Endometrial microvascular endothelial cells (primary cell): ENCODE measurements around the gene SMYD3. TPM values are rescaled to one million over a fixed set of nuclear protein-coding genes. Genes with fewer than 3 reads are reported as not detected.

Experiments
- in situ Hi-C: cut with HindIII; loops from 2 replicates; pipeline ENCODE4 v1.10.0; 2017; ENCODE audit warnings: low sequenced_read_pairs, low pct_unique_long_range_greater_than_20kb; ENCODE audit errors: inconsistent ontology term
- total RNA-seq: library from RNA; depleted of rRNA; stranded (reverse); fragments of >200 nt; gene quantifications from one replicate; pipeline ENCODE4 v1.2.3, GENCODE V29; 2015; ENCODE audit errors: inconsistent ontology term

The SMYD3 gene
- total RNA-seq, 1 donor from 2014 or later, result 16.6 TPM

DNA sequence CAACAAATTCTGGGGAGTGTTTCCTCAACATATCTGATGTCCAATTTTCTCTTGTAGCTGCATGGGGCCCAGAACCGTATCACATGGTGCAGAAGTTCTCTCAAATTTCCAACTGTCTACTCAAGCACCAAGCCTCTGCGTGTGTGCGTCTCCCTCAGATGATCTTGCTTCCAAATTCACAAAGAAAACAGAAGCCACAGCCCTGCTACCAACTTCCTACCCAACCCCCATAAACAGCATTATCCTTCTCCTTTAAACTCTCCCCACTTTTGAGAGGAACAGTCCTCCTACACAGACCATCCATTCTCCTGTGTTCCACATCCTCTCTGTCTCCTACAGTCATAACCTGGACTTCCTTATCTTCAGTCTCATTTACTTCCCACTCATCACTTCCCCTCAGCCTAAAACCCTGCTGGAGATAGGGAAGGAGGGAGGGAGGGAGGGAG, 354.1 kb downstream of the SMYD3 start:
- in situ Hi-C loops, result no loop called here

DNA sequence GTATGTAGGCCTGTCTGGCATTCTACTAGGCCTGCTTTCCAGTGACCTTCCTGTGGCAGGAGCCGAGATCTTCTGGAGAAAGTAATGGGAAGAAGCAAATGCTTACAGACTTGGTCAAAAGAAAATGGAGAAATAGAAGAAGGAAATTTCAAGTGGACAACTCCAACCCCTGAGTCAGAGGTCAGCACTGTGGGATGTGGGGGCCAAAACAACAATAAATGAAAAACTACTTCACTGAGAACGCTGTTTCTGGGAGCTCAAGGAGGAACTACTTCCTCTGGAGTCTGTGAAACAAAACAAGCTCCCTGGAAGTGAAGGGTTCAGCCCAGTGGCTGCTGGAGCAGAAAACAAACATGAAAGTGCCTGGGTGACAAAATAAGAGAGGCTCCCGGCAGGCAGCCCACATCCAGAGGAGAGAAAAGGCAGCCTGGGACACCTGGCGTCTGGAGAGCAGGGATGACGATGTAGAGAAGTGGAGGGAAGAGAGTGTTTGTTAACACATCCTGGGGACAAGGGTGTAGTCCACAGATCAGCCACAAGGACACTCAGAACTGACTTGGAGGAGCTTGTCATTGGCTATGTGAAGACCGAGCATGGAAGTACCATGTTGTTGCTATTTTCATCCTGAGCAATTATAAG, 355.2 kb downstream of the SMYD3 start:
- in situ Hi-C loops, result no loop called here

DNA sequence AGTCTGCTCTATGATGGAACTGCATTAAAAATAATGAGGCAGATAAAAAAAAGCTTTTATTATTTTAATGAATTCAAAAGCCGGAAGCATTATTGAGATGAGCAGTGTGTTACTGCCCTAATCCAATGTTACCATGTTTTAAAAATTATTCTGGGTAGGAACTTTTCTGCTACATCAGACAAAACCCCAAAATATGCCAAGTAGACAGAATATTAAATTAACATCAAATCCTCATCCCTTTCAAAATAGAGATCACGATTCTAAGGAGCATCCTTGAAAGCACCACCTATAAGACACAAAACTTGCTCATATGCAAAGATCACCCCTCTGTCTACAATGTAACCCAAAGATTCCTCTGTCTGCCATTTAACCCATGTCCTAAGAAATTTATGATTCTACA, 357.5 kb downstream of the SMYD3 start:
- in situ Hi-C loops, result no loop called here

- in situ Hi-C loops, result no loop called here
Measured at GRCh38 chr1:246147524-246148461, 359.3 kb downstream of the SMYD3 start.

DNA sequence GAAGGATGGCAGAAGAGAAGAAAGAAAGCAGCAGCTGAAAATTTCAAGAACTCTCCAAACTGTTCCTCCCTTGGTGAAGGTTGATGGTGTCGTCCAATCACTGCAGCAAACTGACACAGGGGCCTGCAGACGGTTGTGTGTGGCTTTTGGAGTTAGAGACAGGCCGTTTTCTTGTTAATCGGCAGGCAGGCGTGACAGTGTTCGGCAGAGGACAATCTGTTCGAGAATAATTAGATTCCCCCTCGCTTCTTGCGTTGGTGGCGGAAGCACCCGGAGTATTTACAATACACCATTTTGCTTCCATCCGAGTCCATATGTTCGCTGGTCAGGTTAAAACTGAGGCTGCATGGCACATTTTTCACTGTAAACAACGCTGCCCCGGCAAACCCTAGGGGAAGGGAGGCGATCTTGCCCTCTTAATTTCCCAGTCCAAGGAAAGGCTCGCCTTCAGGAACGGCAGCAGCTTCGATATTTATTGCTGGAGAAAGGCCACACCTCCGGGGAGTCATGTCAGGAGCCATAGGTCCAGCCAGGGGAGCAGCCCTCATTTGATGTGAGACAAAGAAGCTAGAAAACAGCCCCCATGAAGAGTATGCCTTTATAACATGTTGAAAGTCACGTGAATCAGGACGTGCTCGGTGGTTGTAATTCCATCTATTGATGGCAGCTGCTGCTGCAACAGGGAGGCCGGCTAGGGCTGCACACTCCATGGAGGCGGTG, 360.1 kb downstream of the SMYD3 start:
- in situ Hi-C loops, result no loop called here

GRCh38 chr1:246145900-246146299, 361.2 kb downstream of the SMYD3 start:
- in situ Hi-C loops, result no loop called here

GRCh38 chr1:246144931-246145330, 362.1 kb downstream of the SMYD3 start:
- in situ Hi-C loops, result no loop called here

GRCh38 chr1:246142320-246142893, 364.7 kb downstream of the SMYD3 start:
- in situ Hi-C loops, result no loop called here

DNA sequence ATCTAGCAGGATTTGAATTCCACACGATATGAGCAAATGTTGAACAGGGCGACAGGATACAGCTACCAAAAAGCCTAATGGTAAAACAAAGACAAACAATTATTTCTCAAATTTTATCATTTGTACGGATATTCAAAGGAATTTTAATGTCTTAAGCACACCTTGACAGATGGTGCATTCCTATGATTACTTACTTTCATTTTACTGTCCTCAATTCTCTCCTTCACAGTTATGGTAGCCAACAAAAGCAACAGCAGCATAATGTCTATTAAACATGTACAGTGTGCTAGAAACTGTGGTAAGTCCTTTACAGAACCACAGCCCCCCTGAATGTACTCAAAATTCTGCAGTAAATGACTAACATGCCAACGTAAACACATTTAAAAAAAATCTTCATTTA, 365.8 kb downstream of the SMYD3 start:
- in situ Hi-C loops, result no loop called here

- in situ Hi-C loops, result no loop called here
Measured at GRCh38 chr1:246139745-246140182, 367.3 kb downstream of the SMYD3 start.

DNA sequence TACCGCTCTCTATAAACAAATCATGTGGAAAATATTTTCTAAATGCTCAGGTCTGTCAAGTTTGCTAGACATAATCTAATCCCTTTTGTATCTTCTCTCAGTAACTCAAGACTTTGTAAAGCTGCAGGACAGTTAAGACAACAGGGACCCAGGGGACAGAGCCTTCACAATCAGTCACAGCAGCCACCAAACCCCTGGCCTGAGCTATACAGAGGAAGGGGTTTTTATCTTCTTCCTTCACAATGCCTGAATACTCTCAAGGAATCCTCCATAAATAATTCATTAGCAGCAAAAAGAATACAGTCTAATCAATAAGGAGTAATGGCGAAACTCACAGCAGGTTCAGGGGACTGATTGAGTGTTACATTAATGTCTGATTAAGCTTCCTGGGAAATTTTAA, 368.3 kb downstream of the SMYD3 start:
- in situ Hi-C loops, result no loop called here

GRCh38 chr1:246136477-246136876, 370.6 kb downstream of the SMYD3 start:
- in situ Hi-C loops, result no loop called here

DNA sequence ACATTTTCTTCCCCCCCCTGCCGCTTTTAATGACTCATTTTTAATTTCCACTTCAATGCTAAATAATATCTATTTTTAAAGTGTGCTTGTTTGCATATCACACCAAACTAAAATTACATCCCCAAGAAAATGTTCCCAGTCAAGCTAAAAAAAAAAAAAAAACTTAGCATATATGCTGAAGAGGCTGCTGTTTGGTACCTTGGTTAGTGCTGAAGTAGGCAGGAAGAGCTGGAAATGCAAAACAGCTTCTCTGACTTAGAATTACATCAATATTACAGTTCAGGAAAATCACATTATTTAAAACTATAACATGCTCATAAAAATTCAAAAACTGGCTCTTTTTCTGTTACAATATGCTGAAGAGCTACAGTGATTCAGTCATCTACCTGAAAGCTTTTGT, 372.3 kb downstream of the SMYD3 start:
- in situ Hi-C loops, result no loop called here

DNA sequence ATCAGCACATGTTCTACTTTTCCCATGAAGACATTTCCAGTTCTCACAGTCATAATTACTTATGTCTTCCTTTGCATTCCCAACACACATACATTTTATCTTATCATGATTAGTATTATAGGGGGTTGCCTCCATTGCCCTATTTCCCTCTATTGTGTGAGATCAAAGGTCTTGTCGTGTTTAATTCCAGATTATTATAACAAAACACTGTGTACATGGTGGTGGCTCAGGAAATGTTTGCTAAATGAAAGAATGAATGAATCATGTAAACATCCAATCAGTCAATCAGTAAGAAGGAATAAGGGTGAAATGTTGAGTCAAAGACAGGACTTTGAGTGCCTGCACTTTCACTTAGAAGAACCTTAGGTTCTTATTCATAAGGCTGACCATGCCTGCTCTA, 376.0 kb downstream of the SMYD3 start:
- in situ Hi-C loops, result no loop called here

- in situ Hi-C loops, result no loop called here
Measured at GRCh38 chr1:246128494-246129069, 378.5 kb downstream of the SMYD3 start.

GRCh38 chr1:246126580-246126979, 380.5 kb downstream of the SMYD3 start:
- in situ Hi-C loops, result no loop called here

DNA sequence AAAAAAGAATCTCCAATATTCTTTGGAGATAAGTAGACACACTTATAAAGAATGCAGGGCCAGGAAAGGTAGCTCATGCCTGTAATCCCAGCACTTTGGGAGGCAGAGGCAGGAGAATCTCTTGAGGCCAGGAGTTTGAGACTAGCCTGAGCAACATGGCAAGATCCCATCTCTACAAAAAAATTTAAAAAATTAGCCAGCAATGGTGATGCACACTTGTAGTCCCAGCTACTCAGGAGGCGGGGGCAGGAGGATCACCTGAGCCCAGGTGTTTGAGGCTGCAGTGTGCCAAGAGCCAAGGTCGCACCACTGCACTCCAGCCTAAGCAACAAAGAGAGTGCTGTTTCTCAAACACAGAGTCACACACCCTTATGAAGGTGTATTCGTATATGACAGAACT, 385.0 kb downstream of the SMYD3 start:
- in situ Hi-C loops, result no loop called here

DNA sequence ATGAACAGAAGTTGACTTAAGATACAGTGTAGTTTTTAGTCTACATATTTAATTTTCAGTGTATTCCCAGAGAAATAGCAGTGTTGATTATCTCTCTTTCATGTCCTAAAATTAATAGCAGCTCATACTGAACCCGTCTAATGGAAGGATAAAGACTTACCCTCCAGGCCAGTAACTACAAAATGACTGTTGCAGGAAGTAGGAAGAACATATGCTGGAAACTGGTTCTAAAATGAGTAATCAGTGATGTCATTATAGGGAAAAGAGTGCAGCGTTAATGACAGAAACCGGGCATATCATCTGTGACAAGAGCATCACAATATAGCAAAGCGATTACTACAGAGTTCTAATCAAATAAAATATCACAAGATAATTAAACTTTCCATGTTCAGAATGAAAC, 385.5 kb downstream of the SMYD3 start:
- in situ Hi-C loops, result no loop called here
